H1 (cell line): Measurements from ENCODE around the gene CCNE1. TPM values are rescaled to one million over a fixed set of nuclear protein-coding genes. Genes with fewer than 3 reads are reported as not detected.

Experiments
- ASH2L ChIP-seq: fragments of 200-600, 300-600 bp; sonication (generic); IDR thresholded peaks from one replicate; pipeline ENCODE4 v1.7.1; 2017; ENCODE audit warnings: low read length
- CEBPB ChIP-seq: IDR thresholded peaks from 2 replicates; pipeline ENCODE4 v1.6.1; 2012; ENCODE audit warnings: low read depth, low read length
- NRF1 ChIP-seq: IDR thresholded peaks from 2 replicates; pipeline ENCODE4 v1.6.1; 2011; ENCODE audit warnings: mild to moderate bottlenecking, low read depth, low read length, improper control_type of control experiment
- POLR2AphosphoS5 ChIP-seq: IDR thresholded peaks from 2 replicates; pipeline ENCODE4 v1.6.1; 2011; ENCODE audit warnings: low read depth, low read length
- polyA plus RNA-seq, 7 experiments: library from polyadenylated mRNA; depleted of rRNA in 3 of 7; stranded (reverse) in 5 of 7; unstranded in 2 of 7; fragments of >200 nt in 5 of 7; fragments of 200-250 nt in 2 of 7; gene quantifications; 1 replicate in 5 of 7; 2 replicates in 1 of 7; 4 replicates in 1 of 7; pipeline versions ENCODE4 v1.2.1 to v1.2.3, GENCODE V29; 2011 to 2013; ENCODE audit warnings: missing spikeins in 2 of 7, mixed read lengths in 2 of 7
- total RNA-seq: library from RNA; stranded (reverse); fragmentation: NEBNext Ultra II Directional; extraction: Animal tissue kit (Norgen Biotek cat#: 25700); gene quantifications from 2 replicates; pipeline ENCODE4 v1.2.1, GENCODE V29; 2021
- TF ChIP-seq, protein P1 (sequence below): IDR thresholded peaks from 2 replicates; pipeline ENCODE4 v1.6.1; 2011; ENCODE audit warnings: low read length, improper control_type of control experiment
- TF ChIP-seq, protein P2 (sequence below), 3 experiments: IDR thresholded peaks; 1 replicate in 2 of 3; 2 replicates in 1 of 3; pipeline versions ENCODE4 v1.5.1 to v1.6.1; 2011; ENCODE audit warnings: low read length in 3 of 3, mild to moderate bottlenecking in 3 of 3, inconsistent platforms in 2 of 3, low read depth in 1 of 3, moderate library complexity in 1 of 3; ENCODE audit not compliant: insufficient read depth in 1 of 3; ENCODE audit errors: control extremely low read depth in 1 of 3

CCNE1 gene
- total and polyA plus RNA-seq, 2 of the 8 experiments (the other 6 are each of a cell fraction or from before 2014, with no cell fraction given) = 43.2 to 44.6 TPM

- TF ChIP-seq, protein P1, sequence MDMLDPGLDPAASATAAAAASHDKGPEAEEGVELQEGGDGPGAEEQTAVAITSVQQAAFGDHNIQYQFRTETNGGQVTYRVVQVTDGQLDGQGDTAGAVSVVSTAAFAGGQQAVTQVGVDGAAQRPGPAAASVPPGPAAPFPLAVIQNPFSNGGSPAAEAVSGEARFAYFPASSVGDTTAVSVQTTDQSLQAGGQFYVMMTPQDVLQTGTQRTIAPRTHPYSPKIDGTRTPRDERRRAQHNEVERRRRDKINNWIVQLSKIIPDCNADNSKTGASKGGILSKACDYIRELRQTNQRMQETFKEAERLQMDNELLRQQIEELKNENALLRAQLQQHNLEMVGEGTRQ = no peak
- TF ChIP-seq NRF1 (no peak), POLR2AphosphoS5 (no peak), CEBPB (no peak), ASH2L (no peak)
- TF ChIP-seq, protein P2, sequence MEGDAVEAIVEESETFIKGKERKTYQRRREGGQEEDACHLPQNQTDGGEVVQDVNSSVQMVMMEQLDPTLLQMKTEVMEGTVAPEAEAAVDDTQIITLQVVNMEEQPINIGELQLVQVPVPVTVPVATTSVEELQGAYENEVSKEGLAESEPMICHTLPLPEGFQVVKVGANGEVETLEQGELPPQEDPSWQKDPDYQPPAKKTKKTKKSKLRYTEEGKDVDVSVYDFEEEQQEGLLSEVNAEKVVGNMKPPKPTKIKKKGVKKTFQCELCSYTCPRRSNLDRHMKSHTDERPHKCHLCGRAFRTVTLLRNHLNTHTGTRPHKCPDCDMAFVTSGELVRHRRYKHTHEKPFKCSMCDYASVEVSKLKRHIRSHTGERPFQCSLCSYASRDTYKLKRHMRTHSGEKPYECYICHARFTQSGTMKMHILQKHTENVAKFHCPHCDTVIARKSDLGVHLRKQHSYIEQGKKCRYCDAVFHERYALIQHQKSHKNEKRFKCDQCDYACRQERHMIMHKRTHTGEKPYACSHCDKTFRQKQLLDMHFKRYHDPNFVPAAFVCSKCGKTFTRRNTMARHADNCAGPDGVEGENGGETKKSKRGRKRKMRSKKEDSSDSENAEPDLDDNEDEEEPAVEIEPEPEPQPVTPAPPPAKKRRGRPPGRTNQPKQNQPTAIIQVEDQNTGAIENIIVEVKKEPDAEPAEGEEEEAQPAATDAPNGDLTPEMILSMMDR (IDR thresholded peaks at IDR 0.05; ENCODE audit: control extremely low read depth in 1 of 3, insufficient read depth in 1 of 3, low read depth in 1 of 3, low read length in 3 of 3) = no peak
Measured at GRCh38 chr19:29817316-29817715, 5.5 kb downstream of the CCNE1 start (continued).
